H1 (cell line): ENCODE measurements around the gene RNF145. TPM values are rescaled to one million over a fixed set of nuclear protein-coding genes. Genes with fewer than 3 reads are reported as not detected.

ENCODE experiments used
- CTCF ChIA-PET: fragments of 300-600 bp; sonication (Branson Sonifier 250); formaldehyde crosslinking; loops from one replicate; lab custom pipeline; 2021; ENCODE audit not compliant: partially characterized antibody; lab: Charles Lee
- POLR2A ChIA-PET: fragments of 300-600 bp; sonication (Branson Sonifier 250); formaldehyde crosslinking; loops from one replicate; lab custom pipeline; 2021; ENCODE audit warnings: inconsistent platforms; ENCODE audit not compliant: partially characterized antibody; lab: Charles Lee
- DNase-seq, 2 experiments: peaks; one replicate each; pipeline versions ENCODE4 v3.0.0 to v3.0.0-alpha.2; 2010 to 2022; ENCODE audit warnings: low spot score in 2 of 2, low read depth in 1 of 2, mixed read lengths in 1 of 2
- FAIRE-seq: peaks from 2 replicates; lab custom pipeline; 2011; peaks lifted over from hg19 to GRCh38; lab: Jason Lieb, UNC
- H2AFZ ChIP-seq: 2 replicates; pipeline ENCODE4 v1.8.1; 2012; ENCODE audit warnings: low read length, inconsistent platforms
- H2AK5ac ChIP-seq: 2 replicates; pipeline ENCODE4 v1.6.1; 2013; ENCODE audit warnings: low read depth, low read length
- H2BK120ac ChIP-seq: replicated peaks from 2 replicates; pipeline ENCODE3; 2013; ENCODE audit warnings: low read depth, low read length, inconsistent platforms
- H2BK12ac ChIP-seq: 2 replicates; pipeline ENCODE4 v1.6.1; 2013; ENCODE audit warnings: low read depth, low read length
- H2BK15ac ChIP-seq: 2 replicates; pipeline ENCODE4 v1.6.1; 2013; ENCODE audit warnings: low read length
- H2BK20ac ChIP-seq: 2 replicates; pipeline ENCODE4 v1.6.1; 2013; ENCODE audit warnings: low read length
- H2BK5ac ChIP-seq: 2 replicates; pipeline ENCODE4 v1.6.1; 2013; ENCODE audit warnings: low read depth, low read length
- H3K14ac ChIP-seq: 2 replicates; pipeline ENCODE4 v1.6.1; 2013; ENCODE audit warnings: inconsistent platforms; ENCODE audit not compliant: insufficient read length
- H3K18ac ChIP-seq: 2 replicates; pipeline ENCODE4 v1.6.1; 2013; ENCODE audit warnings: low read length; ENCODE audit errors: extremely low read depth
- H3K23ac ChIP-seq: 2 replicates; pipeline ENCODE4 v1.6.1; 2013; ENCODE audit warnings: inconsistent platforms; ENCODE audit not compliant: insufficient read length
- H3K23me2 ChIP-seq: 2 replicates; pipeline ENCODE4 v1.6.1; 2013; ENCODE audit warnings: low read depth, low read length
- H3K27ac ChIP-seq: 2 replicates; pipeline ENCODE4 v1.6.1; 2011; ENCODE audit warnings: low read depth, low read length, inconsistent platforms
- H3K27me3 ChIP-seq, 4 experiments: replicated peaks in 1 of 4; 1 replicate in 1 of 4; 2 replicates in 3 of 4; pipeline versions ENCODE4 v1.6.1 to v1.8.1; 2011 to 2013; ENCODE audit warnings: low read length in 3 of 4, mild to moderate bottlenecking in 3 of 4, inconsistent platforms in 2 of 4, mixed read lengths in 2 of 4, moderate library complexity in 1 of 4; ENCODE audit not compliant: control insufficient read depth in 3 of 4, insufficient read depth in 3 of 4; ENCODE audit errors: extremely low read depth in 1 of 4
- H3K36me3 ChIP-seq, 4 experiments: 2 replicates each; pipeline versions ENCODE4 v1.6.1 to v1.8.1; 2011 to 2013; ENCODE audit warnings: mild to moderate bottlenecking in 4 of 4, low read length in 3 of 4, moderate library complexity in 2 of 4, control low read depth in 1 of 4, inconsistent platforms in 1 of 4; ENCODE audit not compliant: insufficient read depth in 4 of 4, control insufficient read depth in 2 of 4
- H3K4ac ChIP-seq: replicated peaks from 2 replicates; pipeline ENCODE3; 2013; ENCODE audit warnings: low read length, low read depth, mixed read lengths, inconsistent platforms; ENCODE audit not compliant: insufficient read length
- H3K4me1 ChIP-seq, 4 experiments: replicated peaks in 1 of 4; 1 replicate in 1 of 4; 2 replicates in 3 of 4; pipeline versions ENCODE4 v1.6.1 to v1.8.1; 2011 to 2013; ENCODE audit warnings: low read length in 3 of 4, inconsistent platforms in 2 of 4, mixed read lengths in 1 of 4; ENCODE audit not compliant: insufficient read depth in 4 of 4, control insufficient read depth in 3 of 4
- H3K4me2 ChIP-seq, 2 experiments: 2 replicates each; pipeline versions ENCODE4 v1.6.1 to v1.8.1; 2011 to 2013; ENCODE audit warnings: low read depth in 2 of 2, low read length in 2 of 2, control low read depth in 1 of 2, inconsistent platforms in 1 of 2, mild to moderate bottlenecking in 1 of 2; ENCODE audit not compliant: insufficient read depth in 1 of 2
- H3K4me3 ChIP-seq, 4 experiments: fragments of 200-600, 300-600 bp in 1 of 4; sonication (generic), shearing (Covaris generic), sonication (Bioruptor Twin) in 1 of 4; 2 replicates each; pipeline versions ENCODE4 v1.5.1 to v1.8.1; 2011 to 2016; ENCODE audit warnings: low read length in 4 of 4, low read depth in 3 of 4, control low read depth in 2 of 4, inconsistent platforms in 2 of 4, mild to moderate bottlenecking in 2 of 4, mixed read lengths in 1 of 4, moderate library complexity in 1 of 4; ENCODE audit not compliant: insufficient read depth in 2 of 4; ENCODE audit errors: extremely low read depth in 1 of 4
- H3K56ac ChIP-seq: replicated peaks from 2 replicates; pipeline ENCODE3; 2013; ENCODE audit warnings: low read depth, mild to moderate bottlenecking, mixed read lengths, low read length, inconsistent platforms; ENCODE audit not compliant: insufficient read length
- H3K79me1 ChIP-seq: 2 replicates; pipeline ENCODE4 v1.6.1; 2013; ENCODE audit warnings: low read depth, low read length, control low read depth
- H3K79me2 ChIP-seq, 2 experiments: 2 replicates each; pipeline versions ENCODE4 v1.6.1 to v1.8.1; 2012 to 2013; ENCODE audit warnings: low read length in 2 of 2, mild to moderate bottlenecking in 2 of 2, inconsistent platforms in 1 of 2; ENCODE audit not compliant: insufficient read depth in 2 of 2, control insufficient read depth in 1 of 2
- H3K9ac ChIP-seq, 4 experiments: replicated peaks in 1 of 4; 1 replicate in 1 of 4; 2 replicates in 3 of 4; pipeline versions ENCODE4 v1.6.1 to v1.8.1; 2011 to 2013; ENCODE audit warnings: low read depth in 3 of 4, low read length in 3 of 4, control low read depth in 2 of 4, mild to moderate bottlenecking in 2 of 4, moderate library complexity in 2 of 4, inconsistent platforms in 1 of 4; ENCODE audit errors: extremely low read depth in 1 of 4
- H3K9me3 ChIP-seq, 2 experiments: 2 replicates each; pipeline versions ENCODE4 v1.6.1 to v1.8.1; 2012 to 2013; ENCODE audit warnings: mild to moderate bottlenecking in 2 of 2, moderate library complexity in 2 of 2, control low read depth in 1 of 2, inconsistent platforms in 1 of 2, low read depth in 1 of 2, low read length in 1 of 2, mixed read lengths in 1 of 2; ENCODE audit not compliant: insufficient read depth in 2 of 2
- H4K20me1 ChIP-seq, 2 experiments: replicated peaks in 1 of 2; 2 replicates each; pipeline versions ENCODE3 to v1.8.1; 2011 to 2013; ENCODE audit warnings: inconsistent platforms in 2 of 2, low read length in 2 of 2, mild to moderate bottlenecking in 1 of 2; ENCODE audit not compliant: insufficient read depth in 2 of 2, control insufficient read depth in 1 of 2
- H4K5ac ChIP-seq: 2 replicates; pipeline ENCODE4 v1.6.1; 2013; ENCODE audit warnings: low read length, low read depth, mixed read lengths, inconsistent platforms; ENCODE audit not compliant: insufficient read length
- H4K8ac ChIP-seq: 2 replicates; pipeline ENCODE4 v1.8.0; 2013; ENCODE audit warnings: mild to moderate bottlenecking, moderate library complexity, low read length, inconsistent platforms; ENCODE audit not compliant: insufficient read depth; ENCODE audit errors: extremely low read depth
- H4K91ac ChIP-seq: replicated peaks from 2 replicates; pipeline ENCODE3; 2013; ENCODE audit warnings: low read length, mixed read lengths, inconsistent platforms; ENCODE audit not compliant: insufficient read length
- BRCA1 ChIP-seq: IDR thresholded peaks from 2 replicates; pipeline ENCODE4 v1.6.1; 2012; ENCODE audit warnings: low read depth, low read length, improper control_type of control experiment
- CREB1 ChIP-seq: IDR thresholded peaks from 2 replicates; pipeline ENCODE4 v1.6.1; 2012; ENCODE audit warnings: inconsistent platforms
- RAD21 ChIP-seq, 2 experiments: IDR thresholded peaks in 1 of 2; conservative IDR thresholded peaks in 1 of 2; 2 replicates each; pipeline ENCODE4 v1.6.1; 2011; ENCODE audit warnings: low read depth in 2 of 2, low read length in 2 of 2, improper control_type of control experiment in 1 of 2, inconsistent platforms in 1 of 2, mild to moderate bottlenecking in 1 of 2, moderate library complexity in 1 of 2
- WGBS, 2 experiments: shearing (Covaris generic) in 1 of 2; methylation state at CpG; one replicate each; pipeline versions ENCODE4 v1.1.6 to v1.1.7; 2013 to 2015; ENCODE audit warnings: low lambda C conversion rate in 2 of 2, mixed read lengths in 2 of 2, inconsistent platforms in 1 of 2, low coverage in 1 of 2, missing lambda C conversion rate in 1 of 2; ENCODE audit not compliant: insufficient replicate concordance in 2 of 2, insufficient coverage in 1 of 2, insufficient read length in 1 of 2; ENCODE audit errors: extremely low coverage in 1 of 2, missing lambda C conversion rate in 1 of 2; 5-methylcytosine and 5-hydroxymethylcytosine counted together
- polyA plus RNA-seq, 7 experiments: library from polyadenylated mRNA; depleted of rRNA in 3 of 7; stranded (reverse) in 5 of 7; unstranded in 2 of 7; fragments of >200 nt in 5 of 7; fragments of 200-250 nt in 2 of 7; gene quantifications; 1 replicate in 5 of 7; 2 replicates in 1 of 7; 4 replicates in 1 of 7; pipeline versions ENCODE4 v1.2.1 to v1.2.3, GENCODE V29; 2011 to 2013; ENCODE audit warnings: missing spikeins in 2 of 7, mixed read lengths in 2 of 7
- total RNA-seq: library from RNA; stranded (reverse); fragmentation: NEBNext Ultra II Directional; extraction: Animal tissue kit (Norgen Biotek cat#: 25700); gene quantifications from 2 replicates; pipeline ENCODE4 v1.2.1, GENCODE V29; 2021

RNF145 gene
- total and polyA plus RNA-seq, 2 of the 8 experiments (the other 6 are each of a cell fraction or from before 2014, with no cell fraction given) = 34.2 to 72.5 TPM

- no peak overlapping the region for H3K4me2 ChIP-seq
- H3K4me1 ChIP-seq = no peaks in the 10 kb centered on the region
These were observed 30.4 kb downstream of the RNF145 start for GRCh38 chr5:159178978-159179377.

More at GRCh38 chr5:159178978-159179377, 30.4 kb downstream of the RNF145 start:
- no peak overlapping the region for H4K91ac ChIP-seq
- no peak overlapping the region for H3K56ac ChIP-seq
- DNase-seq (no peak), FAIRE-seq (no peak)
- H3K79me2 ChIP-seq = no peaks in the 10 kb centered on the region; a peak in 1 of 4 replicates
- ChIA-PET CTCF (no interaction called here), POLR2A (no interaction called here)
- H3K14ac ChIP-seq = no peak overlapping the region
- H3K4me3 ChIP-seq = no peak overlapping the region
- peaks cover 0 to 11% (median 0%) of the 10 kb centered on the region in 4 experiments; a peak in 1 of 8 replicates for H3K36me3 ChIP-seq
- no peak overlapping the region for H3K4ac ChIP-seq
- H2BK15ac ChIP-seq = no peak overlapping the region
- no peaks in the 10 kb centered on the region for H3K9me3 ChIP-seq
- no peak overlapping the region for H4K8ac ChIP-seq
- WGBS, 2 experiments = 83% methylated on average over 2 of the region's 2 CpGs; no CpG with 5 or more reads in 1 of the 2 experiments
- H2BK5ac ChIP-seq = no peak overlapping the region
- H2AK5ac ChIP-seq = no peak overlapping the region
- peaks cover 0 to 1% of the 10 kb centered on the region in 2 experiments for H4K20me1 ChIP-seq
- no peak overlapping the region for H2BK20ac ChIP-seq
- H2BK12ac ChIP-seq = no peak overlapping the region
- no peak overlapping the region for H4K5ac ChIP-seq
- no peak overlapping the region for H3K23ac ChIP-seq
- no peak for TF ChIP-seq CREB1
- TF ChIP-seq RAD21 (IDR thresholded peaks at IDR 0.05 in 1 of 2, conservative IDR thresholded peaks at IDR 0.05 in 1 of 2; ENCODE audit: low read depth in 2 of 2, low read length in 2 of 2) = no peak
- TF ChIP-seq BRCA1 = no peak
- no peaks in the 10 kb centered on the region for H3K23me2 ChIP-seq
- H3K79me1 ChIP-seq = no peaks in the 10 kb centered on the region
- no peak overlapping the region for H3K27ac ChIP-seq
- no peaks in the 10 kb centered on the region for H3K27me3 ChIP-seq
- no peak overlapping the region for H2AFZ ChIP-seq
- no peak overlapping the region for H2BK120ac ChIP-seq
- no peak overlapping the region for H3K9ac ChIP-seq
- no peak overlapping the region for H3K18ac ChIP-seq
